ENCODE data around the gene BRIX1.

GRCh38 chr5:34876275-34876674 is 39.2 kb upstream of the BRIX1 start:
- TF ChIP-seq CTCF (conservative IDR thresholded peaks at IDR 0.05; ENCODE audit: low read length) (no peak), EZH2phosphoT487 (IDR thresholded peaks at IDR 0.05; ENCODE audit: borderline replicate concordance, low read depth, low read length) (no peak)
